ENCODE results near the gene MVK.

DNA sequence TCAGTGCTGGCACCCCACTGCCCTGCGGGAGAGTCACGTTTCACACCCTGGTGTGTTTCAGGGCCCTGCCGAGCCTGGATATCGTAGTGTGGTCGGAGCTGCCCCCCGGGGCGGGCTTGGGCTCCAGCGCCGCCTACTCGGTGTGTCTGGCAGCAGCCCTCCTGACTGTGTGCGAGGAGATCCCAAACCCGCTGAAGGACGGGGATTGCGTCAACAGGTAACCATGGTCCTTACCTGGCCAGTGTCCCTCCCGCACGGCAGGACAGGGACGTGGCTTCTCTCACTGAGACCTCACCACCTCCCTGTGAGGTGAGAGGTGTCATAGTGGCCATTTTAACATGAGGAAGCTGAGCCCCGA is 7.7 kb downstream of the MVK start:
- TF ChIP-seq SP1 (IDR thresholded peaks at IDR 0.05) (no peak), L3MBTL2 (conservative IDR thresholded peaks at IDR 0.05) (no peak), LEF1 (IDR thresholded peaks at IDR 0.05; ENCODE audit: borderline replicate concordance) (no peak), ARNT (IDR thresholded peaks at IDR 0.05) (no peak), CTBP1 (IDR thresholded peaks at IDR 0.05; ENCODE audit: borderline replicate concordance) (no peak), BHLHE40 (IDR thresholded peaks at IDR 0.05; ENCODE audit: borderline replicate concordance) (no peak)

Data from HEK293T (cell line).